HEK293 (cell line): Measurements from ENCODE around the gene ZWILCH.

Experiments
- AEBP2 ChIP-seq: fragments of 450-650 bp; formaldehyde crosslinking; IDR thresholded peaks from 2 replicates; pipeline ENCODE4 v1.5.1; 2016; ENCODE audit warnings: missing biosample characterization, missing genetic modification characterization, borderline replicate concordance
- CTCF ChIP-seq: fragments of 450-650 bp; formaldehyde crosslinking; IDR thresholded peaks from 2 replicates; pipeline ENCODE4 v1.5.1; 2016; ENCODE audit warnings: missing biosample characterization, missing genetic modification characterization
- KLF16 ChIP-seq: fragments of 450-650 bp; formaldehyde crosslinking; IDR thresholded peaks from 2 replicates; pipeline ENCODE4 v1.5.1; 2017; ENCODE audit warnings: missing biosample characterization, missing genetic modification characterization
- KLF17 ChIP-seq: fragments of 450-650 bp; formaldehyde crosslinking; IDR thresholded peaks from 2 replicates; pipeline ENCODE4 v1.5.1; 2016; ENCODE audit warnings: missing biosample characterization, missing genetic modification characterization
- KLF9 ChIP-seq: fragments of 450-650 bp; formaldehyde crosslinking; IDR thresholded peaks from 2 replicates; pipeline ENCODE4 v1.5.1; 2016; ENCODE audit warnings: missing biosample characterization, missing genetic modification characterization, low read depth
- MEIS1 ChIP-seq: sonication (generic); formaldehyde crosslinking; IDR thresholded peaks from 2 replicates; pipeline ENCODE4 v1.8.1; 2022; ENCODE audit warnings: missing genetic modification reagents, mild to moderate bottlenecking, borderline replicate concordance
- OSR2 ChIP-seq: fragments of 450-650 bp; formaldehyde crosslinking; IDR thresholded peaks from 2 replicates; pipeline ENCODE4 v1.5.1; 2016; ENCODE audit warnings: missing biosample characterization, missing genetic modification characterization
- SP3 ChIP-seq: fragments of 450-650 bp; formaldehyde crosslinking; IDR thresholded peaks from 2 replicates; pipeline ENCODE4 v1.5.1; 2016; ENCODE audit warnings: missing biosample characterization, missing genetic modification characterization
- ZBTB10 ChIP-seq: fragments of 450-650 bp; formaldehyde crosslinking; IDR thresholded peaks from 2 replicates; pipeline ENCODE4 v1.5.1; 2016; ENCODE audit warnings: missing biosample characterization, missing genetic modification characterization
- ZBTB11 ChIP-seq: fragments of 450-650 bp; formaldehyde crosslinking; conservative IDR thresholded peaks from 2 replicates; pipeline ENCODE4 v1.5.1; 2016; ENCODE audit warnings: low read depth, missing biosample characterization, missing genetic modification characterization
- ZEB2 ChIP-seq: fragments of 450-650 bp; formaldehyde crosslinking; IDR thresholded peaks from 2 replicates; pipeline ENCODE4 v1.5.1; 2016; ENCODE audit warnings: missing biosample characterization, missing genetic modification characterization
- ZFP69B ChIP-seq: fragments of 450-650 bp; formaldehyde crosslinking; IDR thresholded peaks from 2 replicates; pipeline ENCODE4 v1.5.1; 2016; ENCODE audit warnings: missing biosample characterization, missing genetic modification characterization
- ZNF221 ChIP-seq: fragments of 450-650 bp; formaldehyde crosslinking; IDR thresholded peaks from 2 replicates; pipeline ENCODE4 v1.5.1; 2017; ENCODE audit warnings: missing biosample characterization, missing genetic modification characterization, borderline replicate concordance
- ZNF324 ChIP-seq: fragments of 450-650 bp; formaldehyde crosslinking; IDR thresholded peaks from 2 replicates; pipeline ENCODE4 v1.5.1; 2016; ENCODE audit warnings: missing biosample characterization, missing genetic modification characterization
- ZNF335 ChIP-seq: fragments of 450-650 bp; formaldehyde crosslinking; conservative IDR thresholded peaks from 2 replicates; pipeline ENCODE4 v1.5.1; 2016; ENCODE audit warnings: missing biosample characterization, missing genetic modification characterization
- ZNF341 ChIP-seq: fragments of 450-650 bp; formaldehyde crosslinking; IDR thresholded peaks from 2 replicates; pipeline ENCODE4; 2016; ENCODE audit warnings: low read depth, missing biosample characterization, missing genetic modification characterization
- ZNF501 ChIP-seq: fragments of 450-650 bp; formaldehyde crosslinking; IDR thresholded peaks from 2 replicates; pipeline ENCODE4 v1.5.1; 2016; ENCODE audit warnings: missing biosample characterization, missing genetic modification characterization
- ZNF530 ChIP-seq: fragments of 450-650 bp; formaldehyde crosslinking; IDR thresholded peaks from 2 replicates; pipeline ENCODE4 v1.5.1; 2016; ENCODE audit warnings: low read depth, missing biosample characterization, missing genetic modification characterization
- ZNF548 ChIP-seq: fragments of 450-650 bp; formaldehyde crosslinking; IDR thresholded peaks from 2 replicates; pipeline ENCODE4 v1.5.1; 2016; ENCODE audit warnings: missing biosample characterization, missing genetic modification characterization
- ZNF561 ChIP-seq: fragments of 450-650 bp; IDR thresholded peaks from 2 replicates; pipeline ENCODE4 v1.5.1; 2018; ENCODE audit warnings: missing biosample characterization, missing genetic modification characterization, borderline replicate concordance
- ZNF610 ChIP-seq: fragments of 450-650 bp; formaldehyde crosslinking; IDR thresholded peaks from 2 replicates; pipeline ENCODE4 v1.5.1; 2016; ENCODE audit warnings: missing biosample characterization, missing genetic modification characterization, borderline replicate concordance
- ZNF629 ChIP-seq: fragments of 450-650 bp; formaldehyde crosslinking; IDR thresholded peaks from 2 replicates; pipeline ENCODE4 v1.5.1; 2017; ENCODE audit warnings: missing biosample characterization, missing genetic modification characterization
- ZNF664 ChIP-seq: fragments of 450-650 bp; formaldehyde crosslinking; IDR thresholded peaks from 2 replicates; pipeline ENCODE4 v1.5.1; 2016; ENCODE audit warnings: missing biosample characterization, missing genetic modification characterization
- ZNF701 ChIP-seq: fragments of 450-650 bp; formaldehyde crosslinking; IDR thresholded peaks from 2 replicates; pipeline ENCODE4 v1.5.1; 2016; ENCODE audit warnings: missing biosample characterization, missing genetic modification characterization
- ZNF747 ChIP-seq: fragments of 450-650 bp; formaldehyde crosslinking; IDR thresholded peaks from 2 replicates; pipeline ENCODE4 v1.5.1; 2016; ENCODE audit warnings: missing biosample characterization, missing genetic modification characterization
- ZNF76 ChIP-seq: fragments of 450-650 bp; formaldehyde crosslinking; IDR thresholded peaks from 2 replicates; pipeline ENCODE4; 2016; ENCODE audit warnings: low read depth, missing biosample characterization, missing genetic modification characterization, borderline replicate concordance
- ZSCAN23 ChIP-seq: fragments of 450-650 bp; formaldehyde crosslinking; IDR thresholded peaks from 2 replicates; pipeline ENCODE4 v1.5.1; 2016; ENCODE audit warnings: missing biosample characterization, missing genetic modification characterization
- ZSCAN4 ChIP-seq: fragments of 450-650 bp; formaldehyde crosslinking; IDR thresholded peaks from 2 replicates; pipeline ENCODE4 v1.5.1; 2017; ENCODE audit warnings: missing biosample characterization, missing genetic modification characterization

The ZWILCH gene

GRCh38 chr15:66504563-66505429 is at the start of gene ZWILCH, which contains the start of gene RPL4 (continued):
- TF ChIP-seq ZBTB10 (tag by site-specific recombination) (peak; percentile 69), ZEB2 (tag by site-specific recombination) (peak; percentile 83), ZNF221 (tag by site-specific recombination) (no peak), ZFP69B (tag by site-specific recombination) (peak; percentile 48), ZNF701 (tag by site-specific recombination) (no peak), KLF9 (tag by site-specific recombination) (peak; percentile 67), SP3 (peak; percentile 97), ZNF530 (tag by site-specific recombination) (no peak), ZNF629 (peak; percentile 90), ZNF747 (tag by site-specific recombination) (no peak), ZNF324 (tag by site-specific recombination) (peak; percentile 87), MEIS1 (CRISPR knock-in tag) (no peak), CTCF (tag by site-specific recombination) (peak; percentile 20; the same call in 1 of the 2 replicates), OSR2 (no peak), ZBTB11 (tag by site-specific recombination) (peak; percentile 92), ZNF664 (tag by site-specific recombination) (peak; percentile 58), ZNF76 (tag by site-specific recombination) (peak; percentile 81; the same call in 1 of the 2 replicates), ZSCAN4 (tag by site-specific recombination) (no peak; the same call in 1 of the 2 replicates), ZNF610 (tag by site-specific recombination) (peak; percentile 88), ZNF335 (tag by site-specific recombination) (peak; percentile 86), ZNF501 (tag by site-specific recombination) (peak; percentile 71), KLF16 (peak; percentile 99), ZNF548 (no peak), ZNF561 (tag by site-specific recombination) (peak; percentile 59; the same call in 1 of the 2 replicates), ZSCAN23 (tag by site-specific recombination) (no peak), KLF17 (tag by site-specific recombination) (peak; percentile 79), ZNF341 (tag by site-specific recombination) (peak; percentile 78), AEBP2 (tag by site-specific recombination) (no peak)
